ENCODE measurements around the gene TMEM263. TPM values are rescaled to one million over a fixed set of nuclear protein-coding genes. Genes with fewer than 3 reads are reported as not detected.
A peak's percentile ranks its signal among the peaks of the same experiment; 100 is the strongest.

The TMEM263 gene
- polyA plus RNA-seq (2011; rRNA removed) (52.3 and 64.2 TPM in 2 replicates), polyA minus RNA-seq (2011; rRNA and poly(A)+ RNA removed) (42.2 and 44.4 TPM in 2 replicates)

DNA sequence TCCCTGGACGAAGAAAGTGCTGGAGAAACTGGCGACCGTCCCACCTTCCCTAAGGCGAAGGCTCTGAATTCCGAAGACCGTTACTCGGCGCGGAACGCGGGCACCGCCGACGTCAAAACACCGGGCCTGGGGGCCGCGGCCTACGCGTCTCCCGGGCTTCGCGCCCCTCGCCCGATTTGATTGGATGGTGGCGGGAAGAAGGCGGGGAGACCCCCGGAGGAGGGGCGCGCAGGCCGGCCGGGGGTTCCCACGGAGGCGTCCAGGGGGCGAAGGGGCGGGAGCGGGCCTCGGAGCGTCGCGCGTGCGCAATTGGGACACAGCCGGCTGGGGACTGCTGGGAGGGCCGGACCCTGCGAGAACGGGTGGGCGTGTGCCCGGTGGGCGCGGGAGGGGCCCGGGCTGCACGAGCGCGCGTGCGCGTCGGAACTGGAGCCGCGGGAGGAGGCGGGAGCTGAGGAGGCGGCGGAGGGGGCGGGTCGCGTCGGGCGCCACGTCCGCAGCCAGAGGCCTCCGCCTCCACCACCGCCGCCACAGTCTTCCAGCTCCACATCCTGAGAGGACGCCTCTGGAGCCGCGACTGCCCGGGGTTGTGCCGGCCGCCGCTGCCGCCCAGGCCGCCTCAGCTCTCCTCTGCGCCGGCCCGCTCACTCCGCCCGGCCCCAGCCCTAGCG, at the start of gene TMEM263:
Gene TMEM263, plus strand, starts transcription at position 531 of the 671 bp plus-strand sequence. CDS start 11,210 bp downstream, outside the sequence.
- TF ChIP-seq CTCF (IDR thresholded peaks at IDR 0.05; ENCODE audit: insufficient read depth, low read depth, low read length) = no peak
- ChIA-PET CTCF (interaction anchor here (1.6 kb wide), 2 partner anchors 150 to 176 kb away, joined by 3 read pairs; no protein-coding TSS in a partner anchor), POLR2A (interaction anchor here (0.5 to 1.4 kb wide), 3 partner anchors 31 to 185 kb away, joined by 3 to 7 read pairs (median 4); partner anchors contain the start of gene MTERF2)
- peak; percentile 82 for DNase-seq (ENCODE audit: low read depth)
- Histone ChIP-seq H3K27me3 (ENCODE audit: control insufficient read depth, insufficient read depth, low read length) (no peaks in the 10 kb centered on the region), H3K4me3 (ENCODE audit: low read depth, low read length) (peak within 1 kb of the TSS; percentile 59), H3K36me3 (ENCODE audit: control insufficient read depth, insufficient read depth, low read length) (no peaks in the 10 kb centered on the region)

GRCh38 chr12:106906715-106907114, 49.0 kb upstream of the TMEM263 start:
- no peaks in the 10 kb centered on the region for H3K36me3 ChIP-seq (ENCODE audit: control insufficient read depth, insufficient read depth, low read length)
- ChIA-PET CTCF (interaction anchor here (2.4 kb wide), 1 partner anchor 13 kb away, joined by 7 read pairs; no protein-coding TSS in a partner anchor), POLR2A (no interaction called here)
- H3K4me3 ChIP-seq (ENCODE audit: low read depth, low read length) = no peak overlapping the region
- peaks cover 3% of the 10 kb centered on the region; the same call in 1 of the 2 replicates for H3K27me3 ChIP-seq (ENCODE audit: control insufficient read depth, insufficient read depth, low read length)
- DNase-seq (ENCODE audit: low read depth) = no peak
- no peak for TF ChIP-seq CTCF (IDR thresholded peaks at IDR 0.05; ENCODE audit: insufficient read depth, low read depth, low read length)

DNA sequence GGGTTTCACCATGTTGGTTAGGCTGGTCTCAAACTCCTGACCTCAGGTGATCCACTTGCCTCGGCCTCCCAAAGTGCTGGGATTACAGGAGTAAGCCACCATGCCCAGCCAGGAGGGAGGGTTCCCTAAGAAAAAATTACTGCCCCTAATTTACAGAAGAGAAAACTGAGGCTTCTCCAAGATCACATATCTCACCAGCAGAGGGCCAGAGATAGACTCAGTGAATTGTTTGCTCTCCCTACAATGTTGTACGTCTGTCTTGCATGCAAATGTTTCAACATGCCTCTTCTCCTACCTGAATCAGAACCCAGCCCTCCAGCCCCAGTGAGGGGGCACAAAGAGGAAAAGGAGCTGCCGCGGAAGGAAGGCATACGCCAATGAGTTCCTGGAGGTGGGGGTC, 48.3 kb upstream of the TMEM263 start:
- H3K36me3 ChIP-seq (ENCODE audit: control insufficient read depth, insufficient read depth, low read length) = no peaks in the 10 kb centered on the region
- DNase-seq (ENCODE audit: low read depth) = no peak
- CTCF ChIA-PET = interaction anchor here (1.0 to 2.4 kb wide), 2 partner anchors 12 to 759 kb away, joined by 3 to 7 read pairs; no protein-coding TSS in a partner anchor
- H3K4me3 ChIP-seq (ENCODE audit: low read depth, low read length) = no peak overlapping the region
- H3K27me3 ChIP-seq (ENCODE audit: control insufficient read depth, insufficient read depth, low read length) = peaks cover 3% of the 10 kb centered on the region; the same call in 1 of the 2 replicates
- TF ChIP-seq CTCF (IDR thresholded peaks at IDR 0.05; ENCODE audit: insufficient read depth, low read depth, low read length) = no peak
- POLR2A ChIA-PET = no interaction called here

GRCh38 chr12:106907846-106908245, 47.9 kb upstream of the TMEM263 start:
- no peaks in the 10 kb centered on the region for H3K36me3 ChIP-seq (ENCODE audit: control insufficient read depth, insufficient read depth, low read length)
- TF ChIP-seq CTCF (IDR thresholded peaks at IDR 0.05; ENCODE audit: insufficient read depth, low read depth, low read length) = no peak
- POLR2A ChIA-PET = no interaction called here
- no peak for DNase-seq (ENCODE audit: low read depth)
- H3K4me3 ChIP-seq (ENCODE audit: low read depth, low read length) = no peak overlapping the region
- peaks cover 3% of the 10 kb centered on the region; the same call in 1 of the 2 replicates for H3K27me3 ChIP-seq (ENCODE audit: control insufficient read depth, insufficient read depth, low read length)
- CTCF ChIA-PET = interaction anchor here (1.0 to 2.4 kb wide), 2 partner anchors 12 to 759 kb away, joined by 3 to 7 read pairs; no protein-coding TSS in a partner anchor

- no peak for TF ChIP-seq CTCF (IDR thresholded peaks at IDR 0.05; ENCODE audit: insufficient read depth, low read depth, low read length)
- no peak overlapping the region for H3K4me3 ChIP-seq (ENCODE audit: low read depth, low read length)
- ChIA-PET CTCF (interaction anchor here (0.6 to 3.6 kb wide), 2 partner anchors 11 to 29 kb away, joined by 4 to 14 read pairs; no protein-coding TSS in a partner anchor), POLR2A (no interaction called here)
- peaks cover 3% of the 10 kb centered on the region; the same call in 1 of the 2 replicates for H3K27me3 ChIP-seq (ENCODE audit: control insufficient read depth, insufficient read depth, low read length)
- no peaks in the 10 kb centered on the region for H3K36me3 ChIP-seq (ENCODE audit: control insufficient read depth, insufficient read depth, low read length)
- no peak for DNase-seq (ENCODE audit: low read depth)
Observed at GRCh38 chr12:106908561-106908960, 47.1 kb upstream of the TMEM263 start.

Measured in BJ (cell line).